NCI-H146 treated with DMSO at 0.1 percent for 48 hours (cell line): ENCODE measurements around the gene DPRX.
"Not testable (repeated sequence)": the region's sequence is repeated elsewhere in the genome, so short reads cannot be mapped to it uniquely, and the experiment has no call there.

Experiments used
- DNase-seq: peaks from one replicate; lab custom pipeline; 2025; ENCODE audit not compliant: unreplicated experiment; lab: John Stamatoyannopoulos, UW

DPRX gene

DNA sequence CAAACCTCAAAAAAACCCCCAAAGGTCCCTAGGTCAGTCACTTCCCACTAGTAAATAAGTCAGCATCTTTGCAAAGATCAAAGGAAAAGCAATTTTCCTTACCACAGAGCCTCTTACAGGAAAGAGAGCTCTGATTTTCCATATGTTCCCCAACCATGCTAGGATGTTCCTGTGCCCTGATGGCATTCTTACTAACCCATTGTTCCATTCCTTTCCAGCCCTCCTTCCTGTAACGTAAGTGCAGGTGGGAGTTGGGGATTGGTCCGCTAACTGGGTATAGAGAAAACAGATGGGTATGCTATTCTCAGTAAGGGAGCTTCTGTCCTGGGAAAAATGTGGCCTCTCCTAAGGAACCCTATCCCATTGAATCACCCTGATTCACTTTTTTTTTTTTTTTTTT, 14.3 kb downstream of the DPRX start:
- DNase-seq, result no peak

DNA sequence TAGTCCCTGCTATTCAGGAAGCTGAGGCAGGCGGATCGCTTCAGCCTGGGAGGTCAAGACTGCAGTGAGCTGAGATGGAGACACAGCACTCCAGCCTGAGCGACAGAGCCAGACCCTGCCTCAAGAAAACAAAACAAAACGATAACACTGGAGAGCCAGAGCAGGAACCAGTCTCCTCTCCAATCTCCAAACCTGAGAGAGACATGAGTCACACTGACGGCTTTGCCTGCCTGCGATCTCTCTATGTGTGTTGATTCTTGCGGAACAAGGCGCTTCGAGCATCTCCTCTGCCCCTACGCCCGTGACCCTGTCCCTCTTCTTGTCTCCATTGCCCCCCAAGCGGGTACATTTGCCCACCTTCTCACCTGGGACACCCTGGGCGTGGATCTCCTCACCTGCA, 15.6 kb downstream of the DPRX start:
- no peak for DNase-seq

DNA sequence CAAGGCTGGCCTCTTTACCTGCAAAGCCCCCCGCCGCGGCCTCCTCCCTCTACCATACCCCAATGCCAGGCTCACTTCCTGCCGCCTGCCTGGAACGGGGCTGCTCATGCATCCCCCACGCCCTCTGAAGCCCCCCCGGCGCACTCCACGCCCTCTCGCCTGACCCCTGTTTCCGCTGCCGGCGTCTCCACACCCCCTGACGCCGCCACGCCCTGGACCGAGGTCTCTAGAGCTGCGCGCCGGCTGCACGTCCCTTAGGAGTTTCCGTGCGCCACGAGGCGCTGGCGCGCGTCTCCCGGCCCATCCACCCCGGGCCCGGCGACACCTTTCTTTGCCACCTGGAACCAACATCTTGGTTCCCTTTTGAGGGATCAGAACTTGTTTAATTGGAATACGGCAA, 16.0 kb downstream of the DPRX start:
- no peak for DNase-seq

DNA sequence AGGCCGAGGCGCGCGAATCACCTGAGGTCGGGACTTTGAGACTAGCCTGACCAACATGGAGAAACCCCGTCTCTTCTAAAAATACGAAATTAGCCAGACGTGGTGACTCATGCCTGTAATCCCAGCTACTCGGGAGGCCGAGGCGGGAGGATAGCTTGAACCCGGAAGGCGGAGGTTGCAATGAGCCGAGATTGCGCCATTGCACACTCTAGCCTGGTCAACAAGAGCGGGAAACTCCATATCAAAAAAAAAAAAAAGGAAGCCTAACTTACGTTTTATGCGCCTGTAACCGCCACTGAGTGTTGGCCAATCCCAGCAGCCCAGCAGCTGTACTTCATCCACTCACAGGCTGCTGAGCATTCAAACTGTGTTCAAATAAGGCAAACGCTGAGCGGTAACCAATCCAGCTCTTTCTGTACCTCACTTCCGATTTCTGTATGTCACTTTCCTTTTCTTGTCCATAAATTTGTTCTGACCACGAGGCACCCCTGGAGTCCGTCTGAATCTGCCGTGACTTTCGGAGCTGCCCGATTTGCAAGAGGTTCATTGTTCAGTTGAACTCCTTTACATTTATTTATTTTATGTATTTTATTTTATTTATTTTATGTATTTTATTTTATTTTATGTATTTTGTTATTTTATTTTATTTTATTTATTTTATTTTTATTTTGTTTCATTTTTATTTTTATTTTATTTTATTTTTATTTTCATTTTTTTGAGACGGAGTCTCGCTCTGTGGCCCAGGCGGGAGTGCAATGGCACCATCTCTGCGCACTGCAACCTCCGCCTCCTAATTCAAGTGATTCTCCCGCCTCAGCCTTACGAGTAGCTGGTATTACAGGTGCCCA, 18.2 kb downstream of the DPRX start:
- DNase-seq, result no peak

DNA sequence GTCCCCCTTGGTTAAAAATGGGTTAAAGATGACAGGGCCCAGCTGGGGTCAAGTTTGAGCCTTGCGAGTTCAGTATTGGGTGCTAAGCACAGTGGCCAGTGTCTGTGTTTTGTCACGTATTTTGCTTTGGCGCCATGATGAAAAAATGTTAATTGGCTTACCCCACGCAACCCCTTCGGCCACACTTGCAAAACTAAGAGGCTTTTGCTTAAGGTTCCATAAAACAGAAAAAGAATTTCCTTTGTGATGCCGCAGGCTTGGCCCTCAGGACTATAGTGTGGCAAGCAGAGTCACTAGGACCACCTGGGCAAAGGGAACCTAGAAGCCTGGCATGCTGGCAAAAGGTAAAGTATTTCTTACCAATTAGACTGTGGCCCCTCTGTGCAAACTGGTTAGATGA, 20.7 kb downstream of the DPRX start:
- no peak for DNase-seq

DNA sequence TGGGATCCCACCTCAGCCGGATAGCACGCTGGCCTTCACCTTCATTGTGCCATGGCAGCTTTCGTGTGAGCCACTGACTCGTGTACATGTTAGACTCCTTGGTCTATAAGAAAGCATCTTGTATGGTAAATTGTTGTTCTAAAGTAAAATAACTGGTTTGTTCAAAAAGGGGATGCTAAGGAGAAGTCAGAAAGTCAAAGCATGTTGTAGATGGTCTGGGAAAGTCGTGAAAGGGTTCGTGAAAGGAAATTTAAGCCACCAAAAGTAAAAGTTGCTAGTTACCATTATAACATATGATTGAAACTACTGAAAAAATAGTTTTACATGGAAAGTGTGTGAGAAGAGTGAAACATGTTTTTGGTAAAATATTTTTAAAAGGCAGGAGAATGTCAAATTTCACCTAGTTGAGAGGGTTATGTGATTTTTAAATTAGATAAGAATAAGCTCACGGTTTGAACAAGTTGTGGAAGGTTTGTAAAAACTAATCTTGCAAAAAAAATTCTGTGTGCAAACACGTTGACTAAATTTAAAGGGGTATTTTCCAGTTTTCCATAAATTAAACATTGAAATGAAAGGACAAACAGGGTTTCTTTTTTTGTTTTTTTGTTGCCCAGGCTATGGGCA, 23.4 kb downstream of the DPRX start:
- DNase-seq, result no peak

DNA sequence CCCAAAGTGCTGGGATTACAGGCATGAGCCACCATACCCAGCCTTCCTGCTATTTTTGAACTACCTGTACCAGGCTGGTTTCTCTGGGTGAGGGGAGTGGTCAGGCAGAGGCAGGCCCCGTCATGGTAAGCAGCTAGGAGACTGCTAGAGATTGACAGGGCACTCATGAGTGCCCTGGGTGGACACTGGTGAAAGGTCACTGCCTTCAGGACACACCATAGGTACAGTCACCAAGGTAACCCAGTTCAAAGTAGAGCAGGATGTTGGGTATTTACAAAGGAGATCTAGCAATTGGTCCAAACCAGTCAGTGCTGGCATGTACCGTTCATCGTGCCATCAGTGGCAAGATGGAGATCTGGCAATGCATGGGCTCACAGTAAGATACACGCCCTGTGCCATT, 25.5 kb downstream of the DPRX start:
- DNase-seq, result no peak

DNA sequence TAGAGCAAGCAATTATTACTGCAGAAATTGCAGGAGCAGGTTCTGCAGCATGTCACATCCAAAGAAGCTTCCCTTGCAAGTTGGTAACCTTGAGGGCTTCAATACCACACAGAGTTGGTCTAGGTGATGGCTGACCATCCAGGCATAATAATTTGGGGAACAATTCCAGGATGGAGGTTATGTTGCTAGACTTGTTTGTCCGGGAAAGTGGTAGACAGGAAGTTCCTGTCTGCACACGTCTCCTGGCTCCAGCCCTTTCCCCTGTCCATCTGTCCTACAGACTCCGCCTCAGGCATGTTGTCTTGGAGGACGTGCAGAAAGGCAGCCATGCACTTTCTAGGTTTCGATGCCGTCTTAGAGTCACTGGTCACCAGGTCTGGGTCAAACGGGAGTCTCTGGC, 26.0 kb downstream of the DPRX start:
- DNase-seq, result no peak

DNA sequence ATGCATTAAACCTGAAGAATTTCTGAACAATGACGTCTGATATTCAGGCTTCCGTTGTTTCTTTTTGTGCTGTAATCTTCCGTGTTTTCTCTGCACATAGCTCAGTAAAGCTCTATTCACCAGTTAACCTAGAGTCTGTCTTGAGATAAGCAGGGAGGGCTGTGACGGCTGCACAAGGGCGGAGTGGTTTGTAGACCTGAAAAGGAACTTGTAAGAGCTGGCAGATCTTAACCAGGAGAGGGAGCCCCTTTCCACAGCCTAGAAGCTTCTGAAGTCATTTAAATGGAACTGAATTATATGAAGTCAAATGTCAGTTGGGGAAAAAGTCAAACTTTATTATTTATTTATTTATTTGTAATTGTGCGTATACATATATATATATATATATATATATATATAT, 27.5 kb downstream of the DPRX start:
- no peak for DNase-seq

DNA sequence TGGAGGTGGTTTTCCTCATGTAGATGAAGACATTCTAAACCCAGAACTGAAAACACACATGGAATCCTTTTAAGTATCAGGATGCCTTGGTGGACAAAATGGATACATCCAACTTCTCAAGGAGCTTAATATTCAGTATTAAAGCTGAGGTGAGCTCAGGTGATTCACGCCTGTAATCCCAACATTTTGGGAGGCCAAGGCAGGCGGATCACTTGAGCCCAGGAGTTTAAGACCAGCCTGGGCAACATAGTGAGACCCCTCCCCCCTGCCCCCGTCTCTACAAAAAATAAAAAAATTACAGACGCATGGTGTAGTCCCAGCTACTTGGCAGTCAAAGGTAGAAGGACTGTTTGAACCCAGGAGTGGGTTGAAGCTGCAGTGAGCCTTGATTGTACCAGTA, 28.8 kb downstream of the DPRX start:
- no peak for DNase-seq

DNA sequence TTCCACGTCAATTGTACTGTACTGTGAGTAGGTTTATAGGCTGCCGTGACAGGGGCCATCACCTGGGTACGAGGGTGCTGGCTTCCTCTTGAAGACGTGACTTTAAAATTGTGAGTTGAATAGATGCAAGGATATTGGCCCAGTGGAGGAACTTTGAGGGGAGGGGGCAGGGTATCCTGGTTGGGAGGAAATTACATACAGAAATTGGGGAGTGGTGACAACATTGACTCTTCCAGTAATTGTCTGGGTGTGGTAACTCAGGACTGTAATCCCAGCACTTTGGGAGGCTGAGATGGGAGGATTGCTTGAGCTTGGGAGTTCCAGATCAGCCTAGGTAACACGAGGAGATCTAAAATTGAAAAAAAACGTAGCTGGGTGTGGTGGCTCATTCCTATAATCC, 30.4 kb downstream of the DPRX start:
- no peak for DNase-seq

DNA sequence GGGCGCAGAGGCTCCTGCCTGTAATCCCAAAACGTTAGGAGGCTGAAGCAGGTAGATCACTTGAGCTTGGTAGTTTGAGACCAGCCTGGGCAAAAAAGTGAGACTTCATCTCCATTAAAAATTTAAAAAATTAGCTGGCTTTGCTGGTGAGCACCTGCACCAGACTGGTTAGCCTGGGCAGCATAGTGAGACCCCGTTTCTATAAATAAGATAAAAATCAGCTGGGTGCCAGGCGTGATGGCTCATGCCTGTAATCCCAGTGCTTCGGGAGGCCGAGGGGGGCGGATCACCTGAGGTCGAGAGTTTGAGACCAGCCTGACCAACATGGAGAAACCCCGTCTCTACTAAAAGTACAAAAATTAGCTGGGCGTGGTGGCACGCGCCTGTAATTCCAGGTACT, 32.4 kb downstream of the DPRX start:
- no peak for DNase-seq

DNA sequence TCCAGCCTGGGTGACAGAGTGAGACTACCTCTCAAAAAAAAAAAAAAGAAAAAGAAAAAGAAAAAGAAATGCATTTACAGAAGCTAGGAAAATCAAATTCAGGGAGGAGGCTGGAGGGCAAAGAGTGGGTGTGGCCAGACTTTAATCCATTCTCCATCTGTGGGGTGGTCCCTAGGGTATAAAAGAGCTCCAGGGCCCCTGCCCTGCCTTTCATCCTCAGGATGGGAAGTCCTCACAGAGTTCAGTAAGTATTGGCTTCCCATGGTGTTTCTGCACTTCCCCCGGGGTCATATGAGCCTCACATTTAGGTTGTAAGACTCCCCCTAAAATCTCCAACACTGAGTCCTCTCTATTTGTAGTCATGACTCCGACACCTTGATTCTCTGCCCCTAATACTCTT, 33.0 kb downstream of the DPRX start:
- no peak for DNase-seq

DNA sequence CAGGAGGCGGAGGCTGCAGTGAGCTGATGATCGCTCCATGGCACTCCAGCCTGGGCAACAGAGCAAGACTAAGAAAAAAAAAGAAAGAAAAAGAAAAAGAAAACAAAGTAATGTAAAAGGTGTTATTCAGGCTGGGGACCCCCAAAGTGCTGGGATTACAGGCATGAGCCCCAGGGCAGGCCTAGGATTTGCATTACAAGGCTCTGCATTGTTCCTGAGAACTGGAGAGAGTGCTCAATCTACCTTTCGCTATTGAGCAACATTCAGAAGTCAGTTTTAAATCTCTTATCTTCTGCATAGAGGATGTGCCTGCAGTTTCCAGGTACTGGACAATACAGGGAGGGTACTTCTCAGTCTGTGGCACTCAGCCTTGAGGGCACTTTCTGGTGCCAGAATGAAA, 34.5 kb downstream of the DPRX start:
- DNase-seq, result not testable (repeated sequence)

DNA sequence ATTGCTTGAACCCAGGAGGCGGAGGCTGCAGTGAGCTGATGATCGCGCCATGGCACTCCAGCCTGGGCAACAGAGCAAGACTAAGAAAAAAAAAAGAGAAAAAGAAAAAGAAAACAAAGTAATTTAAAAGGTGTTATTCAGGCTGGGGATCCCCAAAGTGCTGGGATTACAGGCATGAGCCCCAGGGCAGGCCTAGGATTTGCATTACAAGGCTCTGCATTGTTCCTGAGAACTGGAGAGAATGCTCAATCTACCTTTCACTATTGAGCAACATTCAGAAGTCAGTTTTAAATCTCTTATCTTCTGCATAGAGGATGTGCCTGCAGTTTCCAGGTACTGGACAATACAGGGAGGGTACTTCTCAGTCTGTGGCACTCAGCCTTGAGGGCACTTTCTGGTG, 37.0 kb downstream of the DPRX start:
- DNase-seq, result not testable (repeated sequence)

DNA sequence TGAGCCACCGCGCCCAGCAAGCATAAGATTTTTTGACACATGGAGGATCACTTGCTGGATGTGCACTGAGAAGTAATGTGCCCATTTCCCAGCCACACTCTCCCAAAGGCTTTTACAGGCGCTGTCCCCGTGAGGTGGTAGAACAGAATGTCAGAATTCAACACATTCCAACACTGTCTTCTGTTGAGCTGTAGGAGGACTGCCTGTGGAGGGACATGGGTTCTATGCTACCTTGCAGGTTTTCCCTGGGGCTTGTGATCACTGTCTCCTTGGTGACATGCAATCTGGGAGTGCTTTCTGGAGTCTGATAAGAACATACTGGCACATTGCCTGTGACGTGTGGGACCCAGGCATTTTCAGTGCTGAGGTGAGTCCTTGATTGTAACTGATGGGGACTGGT, 38.5 kb downstream of the DPRX start:
- no peak for DNase-seq

DNA sequence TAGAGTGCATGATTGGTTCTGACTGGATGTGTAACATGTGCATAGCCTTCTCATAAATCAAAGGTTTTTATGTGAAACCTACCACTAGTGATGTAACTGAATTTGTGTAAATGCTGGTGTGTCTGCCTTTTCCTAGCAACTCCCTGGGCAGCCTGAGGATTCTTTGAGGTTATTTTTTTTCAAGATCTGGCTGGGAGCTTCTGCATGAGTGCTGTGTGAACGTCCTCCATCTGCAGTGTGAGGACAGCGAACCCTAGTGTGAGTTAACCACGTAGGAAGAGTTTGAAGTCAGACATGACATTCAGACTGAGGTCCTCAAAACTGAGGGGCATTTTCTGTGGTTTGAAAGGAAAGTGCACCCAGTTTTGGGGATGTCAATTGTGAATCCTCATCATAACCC, 39.9 kb downstream of the DPRX start:
- DNase-seq, result no peak
